IPS-20b (cell line): ENCODE data around the gene GABBR2.

Source experiments
- H3K27ac ChIP-seq: one replicate; pipeline ENCODE4 v1.5.1; 2013; ENCODE audit warnings: low read length
- H3K27me3 ChIP-seq: 2 replicates; pipeline ENCODE4 v1.6.1; 2013; ENCODE audit warnings: mild to moderate bottlenecking, low read length, inconsistent platforms; ENCODE audit not compliant: insufficient read depth
- H3K36me3 ChIP-seq: 2 replicates; pipeline ENCODE4 v1.6.1; 2013; ENCODE audit warnings: low read depth, mild to moderate bottlenecking, inconsistent platforms, low read length, moderate library complexity; ENCODE audit not compliant: insufficient read depth
- H3K4me1 ChIP-seq: 2 replicates; pipeline ENCODE4 v1.6.1; 2013; ENCODE audit warnings: mild to moderate bottlenecking, control low read depth, inconsistent platforms, low read length, moderate library complexity; ENCODE audit not compliant: insufficient read depth
- H3K4me3 ChIP-seq: 2 replicates; pipeline ENCODE4 v1.5.1; 2013; ENCODE audit warnings: mild to moderate bottlenecking, low read length, inconsistent platforms
- H3K9ac ChIP-seq: 2 replicates; pipeline ENCODE4 v1.6.1; 2013; ENCODE audit warnings: low read depth, mild to moderate bottlenecking, inconsistent platforms, low read length, moderate library complexity
- H3K9me3 ChIP-seq: 2 replicates; pipeline ENCODE4 v1.6.1; 2013; ENCODE audit warnings: mild to moderate bottlenecking, low read depth, low read length, inconsistent platforms; ENCODE audit not compliant: insufficient read depth

GABBR2 gene

GRCh38 chr9:98251551-98251950, 457.2 kb downstream of the GABBR2 start:
- H3K9ac ChIP-seq: no peak overlapping the region
- H3K9me3 ChIP-seq: no peaks in the 10 kb centered on the region
- peaks cover 11% of the 10 kb centered on the region; the same call in 1 of the 2 replicates for H3K27me3 ChIP-seq
- no peak overlapping the region for H3K27ac ChIP-seq
- H3K36me3 ChIP-seq: no peaks in the 10 kb centered on the region
- H3K4me3 ChIP-seq: no peak overlapping the region
- H3K4me1 ChIP-seq: peaks cover 1% of the 10 kb centered on the region; the same call in 1 of the 2 replicates

- H3K9ac ChIP-seq: no peak overlapping the region
- no peaks in the 10 kb centered on the region for H3K36me3 ChIP-seq
- peaks cover 7% of the 10 kb centered on the region; the same call in 1 of the 2 replicates for H3K27me3 ChIP-seq
- H3K9me3 ChIP-seq: no peaks in the 10 kb centered on the region
- no peaks in the 10 kb centered on the region for H3K4me1 ChIP-seq
- no peak overlapping the region for H3K27ac ChIP-seq
- H3K4me3 ChIP-seq: no peak overlapping the region
Measured at GRCh38 chr9:98249771-98250170, 459.0 kb downstream of the GABBR2 start.

- H3K4me3 ChIP-seq: no peak overlapping the region
- no peaks in the 10 kb centered on the region for H3K27me3 ChIP-seq
- H3K36me3 ChIP-seq: no peaks in the 10 kb centered on the region
- no peaks in the 10 kb centered on the region for H3K9me3 ChIP-seq
- H3K27ac ChIP-seq: no peak overlapping the region
- no peak overlapping the region for H3K9ac ChIP-seq
- peaks cover 4% of the 10 kb centered on the region for H3K4me1 ChIP-seq
Measured at GRCh38 chr9:98248737-98249474, 459.8 kb downstream of the GABBR2 start.

- peaks cover 6% of the 10 kb centered on the region for H3K4me1 ChIP-seq
Measured at GRCh38 chr9:98247831-98248657, 460.7 kb downstream of the GABBR2 start.

GRCh38 chr9:98242426-98242825, 466.3 kb downstream of the GABBR2 start:
- no peak overlapping the region for H3K27ac ChIP-seq
- no peaks in the 10 kb centered on the region for H3K36me3 ChIP-seq
- H3K4me3 ChIP-seq: no peak overlapping the region
- no peaks in the 10 kb centered on the region for H3K27me3 ChIP-seq
- H3K9me3 ChIP-seq: no peaks in the 10 kb centered on the region
- H3K9ac ChIP-seq: no peak overlapping the region
- H3K4me1 ChIP-seq: peaks cover 6% of the 10 kb centered on the region

More at GRCh38 chr9:98247831-98248657, 460.7 kb downstream of the GABBR2 start:
- Histone ChIP-seq H3K9ac (no peak overlapping the region), H3K4me3 (no peak overlapping the region), H3K9me3 (no peaks in the 10 kb centered on the region), H3K27ac (no peak overlapping the region), H3K36me3 (no peaks in the 10 kb centered on the region), H3K27me3 (no peaks in the 10 kb centered on the region)

GRCh38 chr9:98241357-98242300, 467.1 kb downstream of the GABBR2 start:
- H3K36me3 ChIP-seq: no peaks in the 10 kb centered on the region
- no peaks in the 10 kb centered on the region for H3K27me3 ChIP-seq
- no peaks in the 10 kb centered on the region for H3K9me3 ChIP-seq
- H3K27ac ChIP-seq: no peak overlapping the region
- peaks cover 6% of the 10 kb centered on the region for H3K4me1 ChIP-seq
- H3K4me3 ChIP-seq: no peak overlapping the region
- no peak overlapping the region for H3K9ac ChIP-seq

GRCh38 chr9:98240475-98240874, 468.3 kb downstream of the GABBR2 start:
- H3K27ac ChIP-seq: no peak overlapping the region
- H3K36me3 ChIP-seq: no peaks in the 10 kb centered on the region
- H3K27me3 ChIP-seq: no peaks in the 10 kb centered on the region
- peaks cover 6% of the 10 kb centered on the region for H3K4me1 ChIP-seq
- no peak overlapping the region for H3K9ac ChIP-seq
- no peak overlapping the region for H3K4me3 ChIP-seq
- H3K9me3 ChIP-seq: no peaks in the 10 kb centered on the region
